ENCODE data around the gene TSTD2.

Gene TSTD2

GRCh38 chr9:97560851-97561250 lies 72.3 kb downstream of the TSTD2 start:
- DNase-seq: no peak

DNA sequence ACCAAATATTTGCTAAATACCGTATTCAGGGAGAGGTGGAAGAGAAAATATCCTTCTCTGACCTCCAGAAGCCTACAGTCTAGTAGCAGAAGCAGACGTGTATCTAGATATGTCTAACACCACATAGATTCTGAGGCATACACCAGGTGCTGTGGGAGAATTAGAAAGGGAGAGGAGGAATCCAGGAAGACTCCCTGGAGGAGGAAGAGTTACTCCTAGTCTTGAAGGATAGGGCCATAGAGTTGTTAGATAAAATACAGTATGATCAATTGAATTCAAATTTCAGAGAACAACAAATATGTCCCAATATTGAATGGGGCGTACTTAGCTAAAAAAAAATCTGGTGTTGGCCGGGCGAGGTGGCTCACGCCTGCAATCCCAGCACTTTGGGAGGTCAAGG lies 73.0 kb downstream of the TSTD2 start:
- DNase-seq: no peak

DNA sequence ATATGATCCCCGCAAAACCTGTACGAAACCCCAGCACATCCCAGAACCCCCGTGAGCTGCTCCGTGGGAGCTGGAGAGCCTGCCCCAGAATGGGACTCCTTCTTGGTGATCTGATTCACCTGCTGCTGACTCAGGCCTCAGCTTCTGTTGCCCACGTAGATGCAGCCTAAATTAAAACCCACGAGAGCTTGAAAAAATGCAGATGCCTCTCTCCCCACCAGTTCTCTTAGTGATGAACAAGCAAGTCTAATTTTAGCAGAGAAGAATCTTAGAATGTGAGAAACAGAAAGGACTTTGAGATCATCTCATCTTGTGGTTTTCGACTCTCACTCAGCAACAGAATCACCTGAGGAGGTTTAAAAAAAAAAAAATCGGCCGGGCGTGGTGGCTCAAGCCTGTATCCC lies 74.1 kb downstream of the TSTD2 start:
- no peak for DNase-seq

GRCh38 chr9:97558701-97559101 lies 74.5 kb downstream of the TSTD2 start:
- no peak for DNase-seq

DNA sequence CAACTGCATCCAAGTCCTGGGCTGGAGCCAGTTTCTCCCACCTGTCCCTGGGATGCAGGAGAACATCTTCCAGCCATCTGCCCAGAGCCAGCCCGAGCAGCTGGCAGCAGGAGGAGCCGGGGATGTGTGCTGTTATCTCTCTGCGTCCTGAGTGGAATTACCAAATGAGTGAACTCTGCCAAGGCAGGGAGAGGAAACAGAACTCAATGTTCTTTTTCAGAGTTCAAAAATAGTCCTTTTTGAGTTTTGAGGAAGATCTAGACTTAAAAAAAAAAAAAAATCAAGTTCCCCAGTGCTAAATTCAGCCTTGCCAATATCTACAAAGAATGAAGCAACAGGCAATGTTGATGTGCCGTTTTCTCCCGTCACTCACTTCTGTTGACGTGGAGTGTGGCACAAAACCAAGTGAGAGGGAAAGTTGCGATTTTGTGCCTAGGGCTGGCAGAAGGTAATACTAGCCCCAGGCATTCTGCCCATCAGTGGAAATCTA lies 75.5 kb downstream of the TSTD2 start:
- no peak for DNase-seq

- no peak for DNase-seq
Observed at GRCh38 chr9:97556721-97557605, 76.2 kb downstream of the TSTD2 start.

GRCh38 chr9:97556036-97556720 lies 77.0 kb downstream of the TSTD2 start:
- no peak for DNase-seq

GRCh38 chr9:97555164-97555563 lies 78.0 kb downstream of the TSTD2 start:
- DNase-seq: no peak

- DNase-seq: no peak
Observed at GRCh38 chr9:97554566-97555075, 78.5 kb downstream of the TSTD2 start.

DNA sequence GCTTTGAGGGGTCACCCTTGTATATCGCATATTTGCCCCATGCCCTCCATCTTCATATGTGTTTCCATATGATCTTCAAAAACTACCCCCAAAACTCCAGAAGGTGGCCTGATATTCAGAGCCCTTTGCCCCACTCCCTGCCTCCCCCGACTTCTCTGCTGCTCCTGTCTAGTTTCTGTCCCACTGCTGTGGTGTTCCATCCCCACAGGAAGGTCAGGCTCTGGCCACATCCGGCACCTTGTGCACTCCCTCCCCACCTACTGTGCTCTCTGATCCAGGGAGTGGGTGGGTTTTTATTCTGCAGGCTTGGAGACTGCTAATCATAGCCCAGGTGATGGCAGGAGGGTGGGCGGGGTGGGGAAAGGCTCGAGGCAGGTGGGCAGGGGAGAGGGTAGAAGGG lies 79.3 kb downstream of the TSTD2 start:
- no peak for DNase-seq

- DNase-seq: no peak
Observed at GRCh38 chr9:97553141-97553540, 80.0 kb downstream of the TSTD2 start.

DNA sequence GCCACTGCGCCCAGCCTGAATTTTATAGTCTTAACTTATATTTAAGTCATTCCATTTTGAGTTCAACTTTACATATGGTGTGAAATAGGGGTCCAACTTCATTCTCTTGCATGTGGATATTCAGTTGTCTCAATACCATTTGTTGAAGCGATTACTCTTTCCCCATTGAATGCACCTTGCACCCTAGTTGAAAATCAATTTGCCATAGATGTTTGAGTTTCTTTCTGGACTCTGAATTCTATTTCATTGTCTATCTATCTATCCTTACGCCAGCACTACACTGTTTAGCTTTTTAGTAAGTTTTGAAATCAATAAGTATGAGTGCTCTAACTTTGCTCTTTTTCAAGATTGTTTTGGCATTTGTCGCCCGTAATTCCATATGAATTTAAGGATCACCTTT lies 81.9 kb downstream of the TSTD2 start:
- DNase-seq: no peak

DNA sequence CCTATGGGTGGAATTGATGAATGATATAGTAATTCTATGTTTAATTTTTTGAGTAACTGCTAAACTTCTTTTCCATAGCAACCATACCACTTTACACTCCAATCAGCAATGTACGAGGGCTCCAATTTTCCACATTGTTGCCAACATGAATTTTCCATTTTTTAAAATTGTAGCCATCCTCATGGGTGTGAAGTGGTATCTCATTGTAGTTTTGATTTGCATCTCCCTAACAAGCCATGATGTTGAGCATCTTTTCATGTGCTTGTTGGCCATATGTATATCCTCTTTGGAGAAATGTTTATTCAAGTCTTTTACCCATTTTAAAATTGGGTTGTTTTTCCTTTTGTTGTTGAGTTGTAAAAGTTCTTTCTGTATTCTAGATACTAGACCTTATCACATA lies 82.8 kb downstream of the TSTD2 start:
- no peak for DNase-seq
